ENCODE results near the gene MICB.

- no peak for TF ChIP-seq CTCF (conservative IDR thresholded peaks at IDR 0.05)
- no peak for TF ChIP-seq ZFX (IDR thresholded peaks at IDR 0.05)
These were observed 41.0 kb downstream of the MICB start for GRCh38 chr6:31538805-31539400.

All from C4-2B (cell line).